Right lung (tissue), 5 donors: ENCODE results near the gene CDH10. TPM values are rescaled to one million over a fixed set of nuclear protein-coding genes. Genes with fewer than 3 reads are reported as not detected.

Experiments used
- DNase-seq, 2 donors: peaks; one replicate each; pipeline ENCODE4 v3.0.0-alpha.2; 2013
- polyA plus RNA-seq, 5 donors: library from polyadenylated mRNA; unstranded; fragments of 120-200 nt; gene quantifications; one replicate each; pipeline versions ENCODE4 v1.2.1 to v1.2.3, GENCODE V29; 2013; ENCODE audit warnings: inconsistent platforms in 1 of 5, low replicate concordance in 1 of 5; ENCODE audit not compliant: insufficient read length in 5 of 5, insufficient read depth in 1 of 5

CDH10 gene
- polyA plus RNA-seq, 5 donors, result 1.7 to 4.8 (median 1.8) TPM

- no peak for DNase-seq
Observed at GRCh38 chr5:24487368-24488229, 157.2 kb downstream of the CDH10 start.

GRCh38 chr5:24480952-24481351 lies 163.8 kb downstream of the CDH10 start:
- DNase-seq, result no peak

- no peak for DNase-seq
Observed at GRCh38 chr5:24477958-24478357, 166.8 kb downstream of the CDH10 start.

DNA sequence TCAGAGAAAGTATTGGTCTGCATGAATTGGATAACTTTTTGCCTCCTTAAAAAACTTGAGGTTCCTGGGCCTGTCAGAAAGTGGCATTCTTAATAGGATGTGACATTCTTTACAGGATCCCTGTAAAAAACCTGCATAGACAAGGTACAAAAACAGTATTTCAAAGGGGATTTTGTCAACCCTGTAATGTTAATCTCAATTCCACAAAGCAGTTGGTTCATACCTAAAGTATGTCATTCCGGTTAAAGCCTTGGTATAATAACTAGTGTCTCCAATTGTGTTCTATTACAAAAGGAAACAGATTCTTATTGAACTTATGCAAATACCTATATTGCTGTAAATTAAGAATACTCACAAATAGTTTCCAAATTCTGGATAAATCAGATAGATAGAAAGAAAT lies 169.7 kb downstream of the CDH10 start:
- no peak for DNase-seq

DNA sequence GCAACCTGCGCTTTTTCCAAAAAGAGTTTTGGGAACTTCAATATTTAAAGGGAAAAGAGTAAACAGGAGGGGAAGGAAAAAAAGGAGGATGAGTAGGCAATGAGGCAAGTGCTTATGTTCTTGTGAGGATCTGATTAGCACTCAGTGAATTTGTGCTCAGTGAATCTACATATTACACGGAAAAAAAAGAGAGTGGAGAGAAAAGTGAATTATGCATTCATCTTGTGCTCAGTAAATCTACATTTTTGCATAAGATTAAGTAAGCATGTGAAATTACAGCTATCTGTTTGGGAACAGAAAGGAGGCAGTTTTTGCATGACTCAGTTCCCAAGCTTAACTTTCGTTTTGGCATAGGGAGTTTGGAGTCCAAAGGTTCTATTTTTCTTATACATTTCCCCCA lies 170.1 kb downstream of the CDH10 start:
- DNase-seq, result no peak

GRCh38 chr5:24472518-24472917 lies 172.3 kb downstream of the CDH10 start:
- no peak for DNase-seq

- no peak for DNase-seq
Observed at GRCh38 chr5:24444414-24444813, 200.4 kb downstream of the CDH10 start.

GRCh38 chr5:24439465-24439864 lies 205.3 kb downstream of the CDH10 start:
- no peak for DNase-seq
